Measurements from ENCODE around the gene MAML2. TPM values are rescaled to one million over a fixed set of nuclear protein-coding genes. Genes with fewer than 3 reads are reported as not detected.

Gene MAML2
- total and polyA plus RNA-seq, 2 of the 8 experiments (the other 6 are each of a cell fraction or from before 2014, with no cell fraction given): 3.8 to 6.6 TPM

DNA sequence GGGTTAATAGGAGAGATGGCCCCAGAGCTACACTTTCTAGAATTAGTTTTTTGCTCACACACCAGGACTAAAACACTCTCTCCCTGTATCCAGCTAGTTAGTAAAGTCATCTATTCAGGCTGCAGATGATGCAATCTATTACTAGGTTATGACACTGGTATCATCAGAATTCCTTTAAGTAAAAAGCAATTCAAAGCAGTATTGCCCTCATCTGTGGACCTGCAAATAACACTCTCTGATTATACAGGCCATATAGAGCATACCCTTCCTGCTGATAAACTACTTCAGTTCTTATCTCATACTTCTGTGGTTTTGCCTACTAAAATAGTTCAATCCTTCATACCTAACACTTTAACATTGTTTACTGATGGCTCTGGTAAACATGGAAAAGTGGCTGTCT is 405.6 kb downstream of the MAML2 start (continued):
- TF ChIP-seq, protein P1, sequence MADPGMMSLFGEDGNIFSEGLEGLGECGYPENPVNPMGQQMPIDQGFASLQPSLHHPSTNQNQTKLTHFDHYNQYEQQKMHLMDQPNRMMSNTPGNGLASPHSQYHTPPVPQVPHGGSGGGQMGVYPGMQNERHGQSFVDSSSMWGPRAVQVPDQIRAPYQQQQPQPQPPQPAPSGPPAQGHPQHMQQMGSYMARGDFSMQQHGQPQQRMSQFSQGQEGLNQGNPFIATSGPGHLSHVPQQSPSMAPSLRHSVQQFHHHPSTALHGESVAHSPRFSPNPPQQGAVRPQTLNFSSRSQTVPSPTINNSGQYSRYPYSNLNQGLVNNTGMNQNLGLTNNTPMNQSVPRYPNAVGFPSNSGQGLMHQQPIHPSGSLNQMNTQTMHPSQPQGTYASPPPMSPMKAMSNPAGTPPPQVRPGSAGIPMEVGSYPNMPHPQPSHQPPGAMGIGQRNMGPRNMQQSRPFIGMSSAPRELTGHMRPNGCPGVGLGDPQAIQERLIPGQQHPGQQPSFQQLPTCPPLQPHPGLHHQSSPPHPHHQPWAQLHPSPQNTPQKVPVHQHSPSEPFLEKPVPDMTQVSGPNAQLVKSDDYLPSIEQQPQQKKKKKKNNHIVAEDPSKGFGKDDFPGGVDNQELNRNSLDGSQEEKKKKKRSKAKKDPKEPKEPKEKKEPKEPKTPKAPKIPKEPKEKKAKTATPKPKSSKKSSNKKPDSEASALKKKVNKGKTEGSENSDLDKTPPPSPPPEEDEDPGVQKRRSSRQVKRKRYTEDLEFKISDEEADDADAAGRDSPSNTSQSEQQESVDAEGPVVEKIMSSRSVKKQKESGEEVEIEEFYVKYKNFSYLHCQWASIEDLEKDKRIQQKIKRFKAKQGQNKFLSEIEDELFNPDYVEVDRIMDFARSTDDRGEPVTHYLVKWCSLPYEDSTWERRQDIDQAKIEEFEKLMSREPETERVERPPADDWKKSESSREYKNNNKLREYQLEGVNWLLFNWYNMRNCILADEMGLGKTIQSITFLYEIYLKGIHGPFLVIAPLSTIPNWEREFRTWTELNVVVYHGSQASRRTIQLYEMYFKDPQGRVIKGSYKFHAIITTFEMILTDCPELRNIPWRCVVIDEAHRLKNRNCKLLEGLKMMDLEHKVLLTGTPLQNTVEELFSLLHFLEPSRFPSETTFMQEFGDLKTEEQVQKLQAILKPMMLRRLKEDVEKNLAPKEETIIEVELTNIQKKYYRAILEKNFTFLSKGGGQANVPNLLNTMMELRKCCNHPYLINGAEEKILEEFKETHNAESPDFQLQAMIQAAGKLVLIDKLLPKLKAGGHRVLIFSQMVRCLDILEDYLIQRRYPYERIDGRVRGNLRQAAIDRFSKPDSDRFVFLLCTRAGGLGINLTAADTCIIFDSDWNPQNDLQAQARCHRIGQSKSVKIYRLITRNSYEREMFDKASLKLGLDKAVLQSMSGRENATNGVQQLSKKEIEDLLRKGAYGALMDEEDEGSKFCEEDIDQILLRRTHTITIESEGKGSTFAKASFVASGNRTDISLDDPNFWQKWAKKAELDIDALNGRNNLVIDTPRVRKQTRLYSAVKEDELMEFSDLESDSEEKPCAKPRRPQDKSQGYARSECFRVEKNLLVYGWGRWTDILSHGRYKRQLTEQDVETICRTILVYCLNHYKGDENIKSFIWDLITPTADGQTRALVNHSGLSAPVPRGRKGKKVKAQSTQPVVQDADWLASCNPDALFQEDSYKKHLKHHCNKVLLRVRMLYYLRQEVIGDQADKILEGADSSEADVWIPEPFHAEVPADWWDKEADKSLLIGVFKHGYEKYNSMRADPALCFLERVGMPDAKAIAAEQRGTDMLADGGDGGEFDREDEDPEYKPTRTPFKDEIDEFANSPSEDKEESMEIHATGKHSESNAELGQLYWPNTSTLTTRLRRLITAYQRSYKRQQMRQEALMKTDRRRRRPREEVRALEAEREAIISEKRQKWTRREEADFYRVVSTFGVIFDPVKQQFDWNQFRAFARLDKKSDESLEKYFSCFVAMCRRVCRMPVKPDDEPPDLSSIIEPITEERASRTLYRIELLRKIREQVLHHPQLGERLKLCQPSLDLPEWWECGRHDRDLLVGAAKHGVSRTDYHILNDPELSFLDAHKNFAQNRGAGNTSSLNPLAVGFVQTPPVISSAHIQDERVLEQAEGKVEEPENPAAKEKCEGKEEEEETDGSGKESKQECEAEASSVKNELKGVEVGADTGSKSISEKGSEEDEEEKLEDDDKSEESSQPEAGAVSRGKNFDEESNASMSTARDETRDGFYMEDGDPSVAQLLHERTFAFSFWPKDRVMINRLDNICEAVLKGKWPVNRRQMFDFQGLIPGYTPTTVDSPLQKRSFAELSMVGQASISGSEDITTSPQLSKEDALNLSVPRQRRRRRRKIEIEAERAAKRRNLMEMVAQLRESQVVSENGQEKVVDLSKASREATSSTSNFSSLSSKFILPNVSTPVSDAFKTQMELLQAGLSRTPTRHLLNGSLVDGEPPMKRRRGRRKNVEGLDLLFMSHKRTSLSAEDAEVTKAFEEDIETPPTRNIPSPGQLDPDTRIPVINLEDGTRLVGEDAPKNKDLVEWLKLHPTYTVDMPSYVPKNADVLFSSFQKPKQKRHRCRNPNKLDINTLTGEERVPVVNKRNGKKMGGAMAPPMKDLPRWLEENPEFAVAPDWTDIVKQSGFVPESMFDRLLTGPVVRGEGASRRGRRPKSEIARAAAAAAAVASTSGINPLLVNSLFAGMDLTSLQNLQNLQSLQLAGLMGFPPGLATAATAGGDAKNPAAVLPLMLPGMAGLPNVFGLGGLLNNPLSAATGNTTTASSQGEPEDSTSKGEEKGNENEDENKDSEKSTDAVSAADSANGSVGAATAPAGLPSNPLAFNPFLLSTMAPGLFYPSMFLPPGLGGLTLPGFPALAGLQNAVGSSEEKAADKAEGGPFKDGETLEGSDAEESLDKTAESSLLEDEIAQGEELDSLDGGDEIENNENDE (IDR thresholded peaks at IDR 0.05; ENCODE audit: insufficient replicate concordance, low read length): no peak
- TF ChIP-seq RXRA (IDR thresholded peaks at IDR 0.05; ENCODE audit: insufficient read depth, low read depth, low read length): no peak
- TF ChIP-seq, protein P2, sequence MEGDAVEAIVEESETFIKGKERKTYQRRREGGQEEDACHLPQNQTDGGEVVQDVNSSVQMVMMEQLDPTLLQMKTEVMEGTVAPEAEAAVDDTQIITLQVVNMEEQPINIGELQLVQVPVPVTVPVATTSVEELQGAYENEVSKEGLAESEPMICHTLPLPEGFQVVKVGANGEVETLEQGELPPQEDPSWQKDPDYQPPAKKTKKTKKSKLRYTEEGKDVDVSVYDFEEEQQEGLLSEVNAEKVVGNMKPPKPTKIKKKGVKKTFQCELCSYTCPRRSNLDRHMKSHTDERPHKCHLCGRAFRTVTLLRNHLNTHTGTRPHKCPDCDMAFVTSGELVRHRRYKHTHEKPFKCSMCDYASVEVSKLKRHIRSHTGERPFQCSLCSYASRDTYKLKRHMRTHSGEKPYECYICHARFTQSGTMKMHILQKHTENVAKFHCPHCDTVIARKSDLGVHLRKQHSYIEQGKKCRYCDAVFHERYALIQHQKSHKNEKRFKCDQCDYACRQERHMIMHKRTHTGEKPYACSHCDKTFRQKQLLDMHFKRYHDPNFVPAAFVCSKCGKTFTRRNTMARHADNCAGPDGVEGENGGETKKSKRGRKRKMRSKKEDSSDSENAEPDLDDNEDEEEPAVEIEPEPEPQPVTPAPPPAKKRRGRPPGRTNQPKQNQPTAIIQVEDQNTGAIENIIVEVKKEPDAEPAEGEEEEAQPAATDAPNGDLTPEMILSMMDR (IDR thresholded peaks at IDR 0.05; ENCODE audit: control extremely low read depth in 1 of 3, insufficient read depth in 1 of 3, low read depth in 1 of 3, low read length in 3 of 3): no peak
- TF ChIP-seq CEBPB (IDR thresholded peaks at IDR 0.05; ENCODE audit: low read depth, low read length): no peak; the same call in 1 of the 2 replicates
- TF ChIP-seq SUZ12 (IDR thresholded peaks at IDR 0.05; ENCODE audit: low read length): no peak
- no peak for TF ChIP-seq TBP (IDR thresholded peaks at IDR 0.05; ENCODE audit: low read depth, low read length)
